OCI-LY1 (cell line): ENCODE results near the gene VWA3A.

Experiments
- H2AFZ ChIP-seq: fragments of 200-600 bp; sonication (generic), shearing (Covaris generic); 2 replicates; pipeline ENCODE4 v1.6.0; 2014; ENCODE audit warnings: antibody characterized with exemption, mild to moderate bottlenecking, low read length
- H3F3A ChIP-seq: fragments of 200-600 bp; sonication (generic), shearing (Covaris generic); 2 replicates; pipeline ENCODE4 v1.6.0; 2014; ENCODE audit warnings: mild to moderate bottlenecking, antibody characterized with exemption, low read length, moderate library complexity; ENCODE audit not compliant: insufficient read depth
- H3K27ac ChIP-seq: fragments of 200-600 bp; sonication (generic); 2 replicates; pipeline ENCODE4 v1.5.1; 2014; ENCODE audit warnings: low read length, mixed run types, mild to moderate bottlenecking, low read depth; ENCODE audit not compliant: poor library complexity, severe bottlenecking
- H3K27me3 ChIP-seq: fragments of 200-600 bp; sonication (generic); 2 replicates; pipeline ENCODE4 v1.6.0; 2014; ENCODE audit warnings: antibody characterized with exemption, mild to moderate bottlenecking, low read length, moderate library complexity; ENCODE audit not compliant: insufficient read depth
- H3K36me3 ChIP-seq: fragments of 200-600 bp; sonication (generic); 2 replicates; pipeline ENCODE4 v1.6.1; 2014; ENCODE audit warnings: mild to moderate bottlenecking, antibody characterized with exemption, low read length, moderate library complexity, mixed read lengths; ENCODE audit not compliant: insufficient read depth
- H3K4me1 ChIP-seq: fragments of 200-600 bp; sonication (generic); 2 replicates; pipeline ENCODE4 v1.5.1; 2014; ENCODE audit warnings: mild to moderate bottlenecking, low read length, moderate library complexity; ENCODE audit not compliant: insufficient read depth, severe bottlenecking
- H3K4me2 ChIP-seq: fragments of 200-600 bp; sonication (generic), shearing (Covaris generic); 2 replicates; pipeline ENCODE4 v1.6.1; 2014; ENCODE audit warnings: low read length
- H3K4me3 ChIP-seq: fragments of 200-600 bp; sonication (generic); 2 replicates; pipeline ENCODE4 v1.5.1; 2014; ENCODE audit warnings: low read length, low read depth, mild to moderate bottlenecking, mixed read lengths; ENCODE audit not compliant: poor library complexity, severe bottlenecking
- H3K79me2 ChIP-seq: fragments of 200-600 bp; shearing (Covaris generic); 2 replicates; pipeline ENCODE4 v1.6.1; 2016; ENCODE audit warnings: mixed run types, low read length, mixed read lengths; ENCODE audit not compliant: insufficient read depth
- H3K9ac ChIP-seq: fragments of 200-600 bp; sonication (generic), shearing (Covaris generic); 2 replicates; pipeline ENCODE4 v1.6.1; 2014; ENCODE audit warnings: mild to moderate bottlenecking, low read length, mixed read lengths
- H3K9me2 ChIP-seq: fragments of 200-600 bp; sonication (generic), shearing (Covaris generic); 2 replicates; pipeline ENCODE4 v1.6.1; 2014; ENCODE audit warnings: low read depth, mild to moderate bottlenecking, low read length, mixed read lengths
- H3K9me3 ChIP-seq: fragments of 200-600 bp; shearing (Covaris generic); 2 replicates; pipeline ENCODE4 v1.6.1; 2014; ENCODE audit warnings: low read length, mixed read lengths
- H4K20me1 ChIP-seq: fragments of 200-600 bp; sonication (generic), shearing (Covaris generic); 2 replicates; pipeline ENCODE4 v1.6.0; 2016; ENCODE audit warnings: mild to moderate bottlenecking, low read length; ENCODE audit not compliant: insufficient read depth
- EZH2 ChIP-seq: fragments of 200-600 bp; sonication (generic), shearing (Covaris generic); IDR thresholded peaks from 2 replicates; pipeline ENCODE4 v1.8.0; 2017; ENCODE audit warnings: borderline replicate concordance, mixed run types, mild to moderate bottlenecking, antibody characterized with exemption, low read length, moderate library complexity, mixed read lengths
- TF ChIP-seq, protein P1 (sequence below): fragments of 200-600 bp; sonication (generic), shearing (Covaris generic); IDR thresholded peaks from 2 replicates; pipeline ENCODE4 v1.5.1; 2017; ENCODE audit warnings: mild to moderate bottlenecking, antibody characterized with exemption, low read length, moderate library complexity, mixed read lengths

VWA3A gene

DNA sequence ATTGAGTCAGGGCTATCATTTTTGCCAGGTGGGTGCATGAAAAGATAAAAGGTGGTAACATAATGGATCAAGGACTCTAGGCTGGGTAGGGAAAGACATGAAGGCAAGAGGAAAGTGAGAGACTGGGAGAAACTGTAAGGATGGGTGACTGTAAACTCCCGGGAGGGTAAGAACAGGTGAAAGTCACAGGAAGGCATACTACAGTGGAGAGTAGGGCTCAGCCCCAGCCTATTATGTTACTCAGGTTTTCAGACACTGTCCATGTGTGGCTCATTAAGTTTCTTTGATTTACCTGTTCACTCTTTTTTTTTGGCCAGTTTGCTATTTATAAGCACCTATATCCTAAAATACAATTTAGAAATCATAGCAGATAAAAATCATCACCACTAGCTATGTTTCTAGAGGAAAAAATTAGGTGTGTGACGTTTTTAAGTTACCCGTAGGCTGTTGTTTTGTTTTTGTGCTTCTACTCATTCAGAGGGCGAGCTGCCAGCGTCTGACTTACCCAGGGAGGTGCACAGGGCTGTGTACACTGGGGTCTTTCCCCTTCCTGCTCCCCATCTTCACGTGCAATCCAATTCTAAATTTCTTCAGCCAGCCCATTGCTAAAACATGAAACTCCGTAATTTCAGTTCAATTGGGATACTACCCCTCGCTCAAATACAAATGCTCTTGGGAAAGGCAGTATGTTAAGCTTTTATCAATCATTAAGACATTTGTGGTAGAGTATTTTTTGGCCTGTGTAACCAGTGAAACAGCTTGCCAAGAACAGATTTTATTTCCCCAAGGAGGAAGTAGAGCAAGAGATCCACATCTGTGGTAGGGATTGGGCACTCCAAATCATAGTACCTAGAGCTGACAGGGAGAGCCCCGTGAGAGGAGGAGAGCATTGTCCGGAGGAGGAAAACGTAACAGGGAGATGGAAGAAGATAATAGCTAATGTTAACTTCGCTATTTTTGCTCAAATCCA, 21.7 kb upstream of the VWA3A start:
- H2AFZ ChIP-seq = no peak overlapping the region
- no peak overlapping the region for H3K4me3 ChIP-seq
- peaks cover 13% of the 10 kb centered on the region; the same call in 1 of the 2 replicates for H3K9me3 ChIP-seq
- no peaks in the 10 kb centered on the region for H3K79me2 ChIP-seq
- no peak overlapping the region for H3K27ac ChIP-seq
- H3K4me1 ChIP-seq = peaks cover 4% of the 10 kb centered on the region
- H3K9ac ChIP-seq = no peak overlapping the region
- TF ChIP-seq, protein P1, sequence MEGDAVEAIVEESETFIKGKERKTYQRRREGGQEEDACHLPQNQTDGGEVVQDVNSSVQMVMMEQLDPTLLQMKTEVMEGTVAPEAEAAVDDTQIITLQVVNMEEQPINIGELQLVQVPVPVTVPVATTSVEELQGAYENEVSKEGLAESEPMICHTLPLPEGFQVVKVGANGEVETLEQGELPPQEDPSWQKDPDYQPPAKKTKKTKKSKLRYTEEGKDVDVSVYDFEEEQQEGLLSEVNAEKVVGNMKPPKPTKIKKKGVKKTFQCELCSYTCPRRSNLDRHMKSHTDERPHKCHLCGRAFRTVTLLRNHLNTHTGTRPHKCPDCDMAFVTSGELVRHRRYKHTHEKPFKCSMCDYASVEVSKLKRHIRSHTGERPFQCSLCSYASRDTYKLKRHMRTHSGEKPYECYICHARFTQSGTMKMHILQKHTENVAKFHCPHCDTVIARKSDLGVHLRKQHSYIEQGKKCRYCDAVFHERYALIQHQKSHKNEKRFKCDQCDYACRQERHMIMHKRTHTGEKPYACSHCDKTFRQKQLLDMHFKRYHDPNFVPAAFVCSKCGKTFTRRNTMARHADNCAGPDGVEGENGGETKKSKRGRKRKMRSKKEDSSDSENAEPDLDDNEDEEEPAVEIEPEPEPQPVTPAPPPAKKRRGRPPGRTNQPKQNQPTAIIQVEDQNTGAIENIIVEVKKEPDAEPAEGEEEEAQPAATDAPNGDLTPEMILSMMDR = no peak
- no peak for TF ChIP-seq EZH2
- no peak overlapping the region for H3K4me2 ChIP-seq
- H3K36me3 ChIP-seq = peaks cover 9% of the 10 kb centered on the region; the same call in 1 of the 2 replicates
- no peaks in the 10 kb centered on the region for H3K27me3 ChIP-seq
- H3K9me2 ChIP-seq = no peaks in the 10 kb centered on the region
- no peaks in the 10 kb centered on the region for H3F3A ChIP-seq
- H4K20me1 ChIP-seq = no peaks in the 10 kb centered on the region

DNA sequence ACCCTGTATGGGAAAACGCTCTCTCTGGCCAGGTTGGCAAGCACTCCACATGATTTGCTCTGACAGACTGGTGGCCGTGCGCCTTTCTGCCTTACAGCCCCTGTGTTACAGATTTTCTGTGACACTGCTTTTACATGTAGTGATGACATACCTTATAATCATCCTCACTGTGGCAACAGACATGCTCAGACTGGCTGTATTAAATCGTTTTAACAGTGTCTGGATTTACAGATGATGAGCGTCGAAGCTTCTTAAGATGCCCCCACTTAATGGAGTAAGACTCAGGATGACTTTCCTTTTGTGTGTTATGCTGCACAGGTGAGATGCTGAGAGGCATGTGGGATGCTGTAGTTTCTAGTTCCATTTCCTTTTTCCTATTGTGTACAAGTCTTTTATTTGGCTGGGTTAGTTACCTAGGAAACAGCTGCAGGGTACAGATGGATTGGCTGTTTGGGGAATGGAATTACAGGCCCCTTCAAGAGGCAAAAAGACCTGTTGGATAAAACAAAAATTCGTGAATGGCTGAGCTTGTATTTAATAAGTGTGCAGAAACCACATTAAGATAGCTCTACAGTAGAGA, 20.9 kb upstream of the VWA3A start:
- H3K9me3 ChIP-seq = peaks cover 5% of the 10 kb centered on the region; the same call in 1 of the 2 replicates
- peaks cover 3% of the 10 kb centered on the region; the same call in 1 of the 2 replicates for H3K36me3 ChIP-seq
- no peak overlapping the region for H3K4me2 ChIP-seq
- H4K20me1 ChIP-seq = no peaks in the 10 kb centered on the region
- H3K27me3 ChIP-seq = no peaks in the 10 kb centered on the region
- no peaks in the 10 kb centered on the region for H3F3A ChIP-seq
- H3K79me2 ChIP-seq = no peaks in the 10 kb centered on the region
- no peaks in the 10 kb centered on the region for H3K9me2 ChIP-seq
- peaks cover 4% of the 10 kb centered on the region for H3K4me1 ChIP-seq
- TF ChIP-seq, protein P1 = no peak
- TF ChIP-seq EZH2 = no peak
- H3K9ac ChIP-seq = no peak overlapping the region
- no peak overlapping the region for H2AFZ ChIP-seq
- no peak overlapping the region for H3K4me3 ChIP-seq
- no peak overlapping the region for H3K27ac ChIP-seq

DNA sequence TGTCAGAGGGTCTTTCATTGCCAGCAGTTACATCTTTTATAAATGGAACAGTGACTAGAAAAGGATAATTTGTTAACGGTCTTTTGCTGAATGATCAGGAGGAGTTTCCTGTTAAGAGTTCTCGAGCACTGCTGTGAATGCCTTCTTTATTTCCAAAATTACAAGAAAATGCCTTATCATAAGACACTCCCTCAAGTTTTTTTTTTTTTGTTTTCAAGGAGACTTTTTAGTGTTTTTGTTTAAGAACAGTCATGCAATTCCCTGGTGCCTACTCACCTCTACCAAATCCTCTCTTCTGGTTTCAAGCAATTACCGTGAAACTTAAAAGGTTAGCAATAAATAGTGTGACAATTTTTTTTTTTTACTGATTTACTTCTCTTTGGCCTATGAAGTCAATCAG, 19.0 kb upstream of the VWA3A start:
- TF ChIP-seq, protein P1 = no peak
- TF ChIP-seq EZH2 = no peak
- Histone ChIP-seq H3K9me3 (no peaks in the 10 kb centered on the region), H3K4me2 (no peak overlapping the region), H3F3A (no peaks in the 10 kb centered on the region), H3K27me3 (no peaks in the 10 kb centered on the region), H2AFZ (no peak overlapping the region), H3K9me2 (no peaks in the 10 kb centered on the region), H4K20me1 (no peaks in the 10 kb centered on the region), H3K36me3 (no peaks in the 10 kb centered on the region), H3K9ac (no peak overlapping the region), H3K79me2 (no peaks in the 10 kb centered on the region), H3K4me1 (peaks cover 4% of the 10 kb centered on the region), H3K27ac (no peak overlapping the region), H3K4me3 (no peak overlapping the region)
